GM18502 (cell line): ENCODE data around the gene ANKRD66.

Experiments
- ATAC-seq: cut with Tn5 transposase; IDR thresholded peaks from one replicate; pipeline ENCODE4 v1.9.1; 2021; ENCODE audit warnings: mild to moderate bottlenecking; ENCODE audit not compliant: unreplicated experiment, poor library complexity

The ANKRD66 gene

DNA sequence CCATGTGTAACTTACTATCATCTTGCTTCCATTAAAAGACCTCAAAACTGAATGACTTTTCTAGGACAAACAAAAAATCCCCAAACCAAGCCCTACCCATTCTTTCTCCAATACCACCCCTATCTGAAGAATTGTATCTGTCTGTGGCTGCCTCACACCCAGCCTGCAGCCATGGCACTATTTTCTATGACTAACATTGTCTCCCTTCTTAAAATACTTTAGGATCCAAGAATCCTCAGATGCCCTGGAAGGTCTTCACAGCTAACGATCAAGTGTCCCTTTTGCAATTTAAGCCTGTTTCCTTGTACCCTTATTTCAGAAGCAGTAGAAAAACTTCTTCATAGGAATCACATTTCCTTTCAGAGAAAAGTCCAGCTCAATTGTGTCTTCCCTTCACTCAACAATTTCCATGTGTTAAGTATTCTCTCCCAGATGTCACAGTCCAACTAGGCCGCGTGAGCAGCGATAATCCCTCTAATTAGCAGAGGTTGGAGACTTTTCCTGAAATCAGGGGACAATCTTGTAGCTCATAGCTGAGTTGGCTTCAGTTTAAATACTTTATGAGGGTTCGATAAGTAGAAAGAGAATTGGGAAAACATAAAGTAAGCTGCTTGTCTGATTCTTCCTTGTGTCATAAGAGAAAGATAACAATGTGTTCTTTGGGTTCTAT is 41.3 kb downstream of the ANKRD66 start:
- ATAC-seq: no peak

GRCh38 chr6:46788791-46789190 is 42.1 kb downstream of the ANKRD66 start:
- ATAC-seq: no peak

DNA sequence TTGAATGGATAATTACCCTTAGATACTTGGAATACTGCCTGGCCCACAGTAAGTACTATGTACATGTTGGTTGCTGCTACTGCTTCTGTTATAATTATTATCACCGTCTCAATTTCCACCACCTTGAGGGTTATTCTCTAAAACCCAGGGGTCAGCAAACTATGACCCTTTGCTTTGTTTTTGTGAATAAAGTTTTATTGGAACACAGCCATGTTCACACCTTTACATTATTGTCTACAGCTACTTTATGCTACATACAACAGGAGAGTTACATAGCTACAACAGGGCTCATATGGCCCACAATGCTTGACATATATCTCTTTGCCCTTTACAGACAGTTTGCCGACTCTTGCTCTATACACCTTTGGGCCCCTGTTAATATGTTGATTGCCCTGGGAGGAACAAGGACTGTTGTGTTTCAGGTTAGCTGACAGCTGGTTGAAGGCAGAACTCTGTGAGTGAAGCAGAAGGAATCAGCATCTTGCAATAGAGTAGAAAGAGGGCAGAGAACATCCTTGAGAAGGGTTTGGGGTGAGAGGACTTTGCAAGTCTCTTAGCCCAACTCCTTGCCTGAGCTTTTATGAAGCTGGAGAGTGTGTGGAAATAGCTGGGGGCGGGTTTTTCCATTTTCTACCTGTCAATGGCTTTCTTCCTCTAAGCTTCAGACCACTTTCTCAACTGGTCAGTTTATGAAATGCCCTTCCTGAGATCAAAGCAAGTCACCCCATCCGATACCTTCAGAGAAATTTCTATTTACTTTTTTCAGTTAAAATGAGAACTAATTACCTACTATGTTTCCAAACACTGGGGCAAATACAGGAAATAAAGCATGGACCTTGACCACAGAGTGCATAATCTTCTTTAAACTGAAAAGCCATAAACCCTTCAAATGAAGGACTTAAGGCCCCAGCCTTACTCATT is 43.0 kb downstream of the ANKRD66 start:
- no peak for ATAC-seq

GRCh38 chr6:46790355-46790874 is 43.7 kb downstream of the ANKRD66 start:
- no peak for ATAC-seq

DNA sequence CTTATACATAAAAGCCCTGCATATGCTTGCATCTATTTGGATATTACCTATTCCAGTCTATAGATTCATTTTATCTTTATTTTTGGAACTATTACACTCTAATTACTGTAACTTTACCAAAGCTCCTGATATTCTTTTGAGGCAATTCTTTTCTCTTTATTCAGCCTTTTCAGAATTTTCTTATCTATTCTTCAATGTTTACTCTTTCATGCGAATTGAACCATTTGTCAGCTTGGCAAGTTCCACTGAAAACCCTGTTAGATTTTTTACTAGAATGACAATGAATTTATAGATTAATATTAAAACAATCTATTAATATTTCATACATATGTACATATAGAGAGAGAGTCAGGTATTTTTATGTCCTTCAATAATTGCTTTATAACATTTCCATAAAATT is 45.9 kb downstream of the ANKRD66 start:
- no peak for ATAC-seq

- no peak for ATAC-seq
Measured at GRCh38 chr6:46793138-46793537, 46.4 kb downstream of the ANKRD66 start, which contains the start of gene MEP1A. TSS of gene MEP1A (plus strand) at chr6:46793389. CDS start at chr6:46793399, 10 bp downstream.

GRCh38 chr6:46794068-46794467 is 47.3 kb downstream of the ANKRD66 start:
- ATAC-seq: no peak

- ATAC-seq: no peak
Measured at GRCh38 chr6:46795816-46796215, 49.1 kb downstream of the ANKRD66 start.

DNA sequence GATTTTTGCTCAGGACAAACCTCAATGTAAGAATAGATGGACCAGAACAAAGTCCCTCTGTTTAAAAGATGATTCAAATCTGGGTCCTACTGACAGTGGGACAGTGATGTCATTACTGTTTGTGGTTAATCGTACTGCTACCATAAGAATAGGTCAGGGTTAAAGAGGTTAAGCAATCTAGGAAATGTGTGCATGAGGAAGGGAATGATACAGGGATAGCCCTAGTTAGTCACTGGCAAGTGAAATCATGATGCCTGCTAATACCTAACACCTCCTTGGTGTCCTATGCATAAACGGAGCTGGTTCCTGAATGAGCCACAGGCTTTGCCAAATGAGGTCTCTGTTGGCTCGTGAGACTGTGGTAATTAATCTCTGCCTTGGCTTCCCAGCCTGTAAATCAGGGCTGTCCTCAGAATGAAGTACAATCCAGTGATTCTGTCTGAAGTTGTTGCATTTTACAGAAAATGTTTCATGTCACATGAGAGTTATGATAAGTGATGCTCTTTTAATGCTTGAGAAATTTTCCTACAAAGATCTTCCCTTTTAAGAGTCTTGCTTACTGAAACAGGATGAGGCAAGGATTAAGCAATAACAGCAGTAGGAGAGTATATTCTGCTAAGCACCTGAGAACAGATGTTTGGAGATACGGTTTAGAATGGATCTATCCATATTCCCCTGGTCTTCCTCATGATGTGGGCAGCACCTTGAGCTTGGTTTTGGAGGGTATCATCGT is 50.3 kb downstream of the ANKRD66 start:
- ATAC-seq: no peak

DNA sequence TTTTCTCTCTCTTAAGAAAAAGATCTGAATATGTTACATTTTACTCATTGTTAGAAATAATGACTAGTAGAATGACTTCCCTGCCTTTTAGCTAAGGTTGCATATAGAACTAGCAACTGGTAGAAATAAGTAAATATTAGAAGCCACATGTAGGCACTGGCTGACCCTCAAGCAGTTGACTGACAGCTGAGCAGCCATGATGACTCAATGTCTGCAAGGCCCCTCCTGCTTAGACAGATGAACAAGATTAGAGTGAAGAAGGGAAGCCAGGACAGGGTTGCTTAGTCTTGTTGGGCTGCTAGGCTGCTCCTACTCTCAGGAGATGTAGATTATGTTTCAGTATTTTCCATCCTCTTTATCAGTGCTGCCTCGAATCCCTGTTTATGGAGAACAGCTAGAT is 52.9 kb downstream of the ANKRD66 start:
- ATAC-seq: no peak

DNA sequence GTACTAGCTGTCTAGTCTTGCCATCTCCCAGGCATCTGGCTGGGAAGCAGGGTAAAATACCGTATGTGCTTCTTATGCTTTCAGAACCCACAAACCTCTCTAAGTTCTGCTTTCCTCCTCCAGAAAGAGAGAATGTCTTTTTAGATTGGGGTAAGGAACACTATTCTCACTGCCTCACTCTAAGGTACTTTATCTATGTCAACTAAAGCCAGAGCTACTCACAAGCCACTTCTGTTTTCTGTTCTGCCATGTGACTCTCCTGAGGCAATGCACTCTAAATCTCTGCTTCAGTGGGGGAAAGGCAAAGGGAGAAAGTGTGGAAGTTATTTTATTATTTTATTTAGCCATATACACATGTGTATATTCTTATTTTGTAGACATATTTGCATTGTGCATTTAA is 62.1 kb downstream of the ANKRD66 start:
- no peak for ATAC-seq
